GM21737 (cell line): ENCODE measurements around the gene LAMC3.
"Not testable (repeated sequence)": the region's sequence is repeated elsewhere in the genome, so short reads cannot be mapped to it uniquely, and the experiment has no call there.

Experiments used
- ATAC-seq: cut with Tn5 transposase; IDR thresholded peaks from one replicate; pipeline ENCODE4 v1.9.1; 2021; ENCODE audit warnings: mild to moderate bottlenecking, moderate library complexity; ENCODE audit not compliant: unreplicated experiment

Gene LAMC3

DNA sequence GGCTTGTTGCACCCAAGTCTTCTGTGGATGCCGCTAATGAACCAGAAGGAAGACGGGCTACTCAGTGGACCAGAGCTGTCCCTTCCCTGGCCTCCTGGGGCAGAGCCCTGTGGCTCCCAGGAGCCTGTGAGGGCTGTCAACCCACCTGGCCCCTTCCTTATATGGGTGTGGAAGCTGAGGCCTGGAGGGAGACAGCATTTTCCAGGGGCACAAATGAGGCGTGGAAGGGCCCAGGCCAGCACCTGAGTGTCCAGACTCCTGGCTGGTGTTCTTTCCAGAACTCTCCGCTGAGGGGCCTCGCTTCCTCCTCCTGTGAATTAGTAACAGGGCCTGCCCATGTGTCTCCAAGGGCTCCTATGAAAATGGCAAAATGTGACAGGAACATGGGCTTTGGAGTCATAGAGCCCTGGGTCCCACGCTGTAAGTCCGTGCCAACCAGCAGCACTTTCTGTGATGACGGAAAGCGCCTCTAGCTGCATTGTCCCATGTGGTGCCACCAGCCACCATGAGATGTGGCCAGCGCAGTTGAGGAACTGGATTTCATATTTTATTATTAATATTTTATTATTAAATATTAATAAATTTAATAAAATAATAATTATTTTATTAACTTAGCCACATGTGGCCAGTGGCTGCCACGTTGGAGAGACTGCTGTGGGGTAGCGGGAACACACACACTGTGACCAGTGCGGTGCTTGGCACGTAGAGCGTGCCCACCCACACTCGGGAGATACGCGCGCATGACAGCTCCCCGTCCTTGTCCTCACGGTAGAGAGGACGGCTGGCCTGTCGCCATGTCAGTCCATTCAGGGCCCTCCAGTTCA is 18.3 kb downstream of the LAMC3 start:
- ATAC-seq = no peak

DNA sequence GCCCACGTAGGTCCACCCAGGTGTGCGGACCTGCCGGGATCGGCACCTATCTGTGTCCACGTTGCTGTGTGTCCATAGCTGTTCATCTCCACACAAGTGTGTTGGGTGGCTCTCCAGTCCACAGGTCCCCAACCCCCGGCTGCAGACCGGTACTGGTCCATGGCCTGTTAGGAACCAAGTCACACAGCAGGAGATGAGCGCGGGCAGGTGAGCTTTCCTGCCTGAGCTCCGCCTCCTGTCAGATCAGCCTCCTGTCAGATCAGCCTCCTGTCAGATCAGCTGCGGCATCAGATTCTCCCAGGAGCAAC is 18.9 kb downstream of the LAMC3 start:
- no peak for ATAC-seq

DNA sequence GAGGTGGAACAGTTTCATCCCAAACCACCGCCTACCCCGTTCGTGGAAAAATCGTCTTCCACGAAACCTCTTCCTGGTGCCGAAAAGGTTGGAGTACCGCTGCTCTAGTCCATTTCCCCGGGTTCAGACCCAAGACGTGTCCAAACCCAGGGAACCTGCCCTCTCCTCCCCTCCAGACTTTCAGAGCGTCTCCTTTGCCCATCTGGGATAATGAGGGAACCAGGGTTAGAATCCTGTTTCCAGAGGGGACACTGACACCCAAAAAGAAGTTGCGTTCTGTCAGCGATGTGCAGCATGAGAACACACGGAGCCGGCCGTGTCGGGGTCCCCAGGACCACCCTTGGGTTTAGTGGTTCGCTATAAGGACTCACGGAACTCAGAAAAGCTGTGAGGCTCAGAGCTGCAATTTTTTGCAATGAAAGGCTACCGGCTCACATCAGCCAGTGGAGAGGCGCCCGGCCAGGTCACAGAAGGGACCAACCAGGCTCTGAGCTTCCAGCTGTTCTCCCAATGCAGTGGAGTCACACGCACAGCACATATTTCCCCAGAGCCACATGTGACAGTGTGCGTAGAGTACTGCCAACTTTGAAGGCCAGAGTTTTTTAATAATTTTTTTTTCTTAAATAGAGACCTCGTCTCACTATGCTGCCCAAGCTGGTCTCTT is 19.4 kb downstream of the LAMC3 start:
- no peak for ATAC-seq

DNA sequence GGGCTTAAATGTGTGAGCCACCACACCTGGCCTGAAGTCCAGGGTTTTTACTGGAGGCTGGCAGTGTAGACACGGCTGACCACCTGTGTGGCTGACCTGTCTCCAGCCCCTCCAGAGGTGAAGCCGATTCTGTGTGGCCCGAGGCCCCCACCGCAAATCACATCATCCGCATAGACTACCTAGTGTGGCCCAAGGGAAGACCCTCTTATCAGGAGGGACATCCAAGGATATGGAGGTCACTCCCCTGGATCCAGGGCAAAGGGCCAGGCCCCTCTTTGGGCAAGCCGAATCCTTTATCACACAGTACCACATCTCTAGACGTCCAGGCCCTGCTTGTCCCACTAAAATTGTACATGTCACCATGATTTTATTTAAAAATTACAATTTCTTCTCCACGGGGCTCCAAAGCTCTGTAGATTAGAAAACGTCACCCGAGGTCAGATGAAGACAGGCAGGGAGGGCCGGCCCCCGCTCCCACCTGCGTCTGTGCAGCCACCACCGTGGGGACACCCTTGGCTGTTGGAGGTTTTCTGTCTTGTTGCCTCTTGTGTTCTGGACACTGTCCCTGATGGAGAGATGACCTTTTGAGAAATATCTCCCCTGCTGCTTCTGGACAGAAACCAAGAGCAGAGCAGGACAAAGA is 20.1 kb downstream of the LAMC3 start:
- no peak for ATAC-seq

DNA sequence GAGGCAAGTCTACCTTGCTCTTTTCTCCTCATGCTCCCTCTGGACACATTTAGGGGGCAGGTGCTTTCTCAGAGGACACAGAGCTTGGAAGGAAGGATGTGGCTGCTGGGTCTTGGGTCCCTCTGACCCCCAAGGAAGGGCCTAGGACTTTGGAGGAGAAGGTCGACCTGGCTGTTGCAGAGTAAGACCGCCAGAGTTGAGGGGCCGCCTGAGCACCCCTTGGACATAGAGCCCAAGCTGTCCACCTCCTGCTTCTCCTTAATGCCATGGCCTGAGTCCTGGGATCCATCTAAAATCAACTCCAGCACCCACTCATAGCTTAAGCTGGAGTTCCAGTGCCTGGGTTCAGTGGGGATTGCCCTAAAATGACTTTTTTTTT is 20.6 kb downstream of the LAMC3 start:
- no peak for ATAC-seq

DNA sequence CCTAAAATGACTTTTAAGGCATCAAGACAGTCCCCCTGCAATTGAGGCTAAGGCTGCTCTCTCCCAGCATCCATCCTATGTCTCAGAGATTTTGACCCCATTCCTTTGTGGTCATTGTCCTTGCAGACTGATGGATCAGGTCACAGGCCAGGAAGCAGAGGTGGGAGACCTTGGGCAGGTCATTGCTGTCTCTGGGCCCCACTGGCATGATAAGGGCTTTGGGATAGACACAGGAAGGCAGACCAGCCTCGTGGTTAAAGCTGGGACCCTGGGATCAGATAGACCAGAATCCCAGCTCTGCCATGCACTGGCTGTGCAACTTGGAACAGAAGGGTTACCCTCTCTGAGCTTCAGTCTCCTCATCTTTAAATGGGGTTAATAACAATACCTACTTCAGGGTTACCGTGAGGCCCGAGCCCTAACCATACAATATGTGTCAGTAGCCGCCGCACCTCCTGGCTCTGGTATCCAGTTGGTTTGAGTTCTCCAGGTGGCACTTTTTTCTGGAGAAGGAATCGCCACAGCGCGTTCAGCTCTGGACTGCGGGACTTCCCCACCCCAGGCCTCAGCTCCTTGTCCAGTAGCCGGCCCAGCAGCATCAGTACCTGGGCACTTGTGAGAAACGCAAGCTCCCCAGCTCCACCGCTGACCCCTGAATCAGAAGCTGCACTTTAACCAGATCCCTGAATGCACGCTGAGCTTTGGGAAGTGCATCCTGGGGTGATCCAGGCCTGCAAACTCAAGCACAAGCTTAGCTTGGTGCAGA is 21.4 kb downstream of the LAMC3 start:
- no peak for ATAC-seq

DNA sequence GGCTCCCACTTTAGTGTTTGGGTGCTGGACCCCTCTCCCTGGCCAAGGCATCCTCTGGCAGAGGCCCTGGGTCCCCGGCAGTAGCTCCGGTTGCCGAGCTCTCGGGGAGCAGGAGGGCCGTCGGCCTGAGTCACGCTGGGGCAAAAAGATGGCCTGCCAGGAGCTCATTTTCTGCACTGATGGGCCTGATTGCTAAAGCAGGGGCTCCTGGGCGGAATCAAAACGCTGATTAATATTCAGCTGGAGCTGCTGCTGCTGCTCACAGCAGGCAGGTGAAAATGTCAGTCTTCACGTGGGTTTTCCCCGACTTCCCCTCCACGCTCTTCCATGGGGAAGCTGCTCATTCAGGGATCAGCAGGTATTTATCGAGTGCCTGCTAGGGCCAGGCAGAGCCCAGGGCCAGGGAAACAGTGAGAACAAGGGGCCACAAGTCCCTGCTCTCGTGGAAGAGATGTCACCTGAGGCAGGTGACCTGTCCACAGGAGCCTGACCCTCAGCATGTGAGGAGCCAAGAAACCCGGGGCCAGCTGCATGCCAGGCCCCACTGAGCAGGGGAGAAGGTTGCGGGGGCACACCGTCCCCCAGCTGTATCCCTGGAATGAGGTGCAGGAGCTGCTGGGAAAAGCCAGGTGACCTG is 22.1 kb downstream of the LAMC3 start:
- no peak for ATAC-seq

DNA sequence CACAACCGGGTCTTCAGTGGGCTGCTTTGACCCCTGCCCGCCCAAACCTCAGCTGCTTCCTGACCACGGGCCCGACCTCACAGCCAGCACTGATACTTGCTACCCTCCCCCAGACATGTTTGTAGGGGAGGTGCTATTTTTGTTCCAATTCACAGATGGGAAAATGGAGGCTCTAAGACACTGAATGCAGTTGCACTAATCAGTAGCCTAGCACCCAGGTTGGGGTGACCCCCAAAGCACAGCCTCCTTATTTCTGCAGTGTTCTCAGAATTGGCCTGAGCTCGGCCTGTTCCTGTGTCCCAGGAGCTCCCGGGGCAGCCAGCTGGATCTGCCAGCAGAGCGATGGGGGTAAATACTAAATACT is 22.6 kb downstream of the LAMC3 start:
- no peak for ATAC-seq

DNA sequence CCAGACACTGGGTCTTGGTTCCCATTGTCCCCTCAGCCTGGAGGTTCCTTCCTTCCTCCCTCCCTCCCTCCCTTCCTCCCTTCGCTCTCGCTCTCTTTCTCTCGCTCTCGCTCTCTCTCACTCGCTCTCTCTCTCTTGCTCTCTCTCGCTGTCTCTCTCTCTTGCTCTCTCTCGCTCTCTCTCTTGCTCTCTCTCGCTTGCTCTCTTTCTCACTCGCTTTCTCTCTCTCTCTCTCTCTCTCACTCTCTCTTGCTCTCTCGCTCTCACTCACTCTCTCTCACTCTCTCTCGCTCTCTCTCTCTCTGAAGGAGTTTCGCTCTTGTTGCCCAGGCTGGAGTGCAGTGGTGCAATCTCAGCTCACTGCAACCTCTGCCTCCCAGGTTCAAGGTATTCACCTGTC is 23.4 kb downstream of the LAMC3 start:
- ATAC-seq = no peak

DNA sequence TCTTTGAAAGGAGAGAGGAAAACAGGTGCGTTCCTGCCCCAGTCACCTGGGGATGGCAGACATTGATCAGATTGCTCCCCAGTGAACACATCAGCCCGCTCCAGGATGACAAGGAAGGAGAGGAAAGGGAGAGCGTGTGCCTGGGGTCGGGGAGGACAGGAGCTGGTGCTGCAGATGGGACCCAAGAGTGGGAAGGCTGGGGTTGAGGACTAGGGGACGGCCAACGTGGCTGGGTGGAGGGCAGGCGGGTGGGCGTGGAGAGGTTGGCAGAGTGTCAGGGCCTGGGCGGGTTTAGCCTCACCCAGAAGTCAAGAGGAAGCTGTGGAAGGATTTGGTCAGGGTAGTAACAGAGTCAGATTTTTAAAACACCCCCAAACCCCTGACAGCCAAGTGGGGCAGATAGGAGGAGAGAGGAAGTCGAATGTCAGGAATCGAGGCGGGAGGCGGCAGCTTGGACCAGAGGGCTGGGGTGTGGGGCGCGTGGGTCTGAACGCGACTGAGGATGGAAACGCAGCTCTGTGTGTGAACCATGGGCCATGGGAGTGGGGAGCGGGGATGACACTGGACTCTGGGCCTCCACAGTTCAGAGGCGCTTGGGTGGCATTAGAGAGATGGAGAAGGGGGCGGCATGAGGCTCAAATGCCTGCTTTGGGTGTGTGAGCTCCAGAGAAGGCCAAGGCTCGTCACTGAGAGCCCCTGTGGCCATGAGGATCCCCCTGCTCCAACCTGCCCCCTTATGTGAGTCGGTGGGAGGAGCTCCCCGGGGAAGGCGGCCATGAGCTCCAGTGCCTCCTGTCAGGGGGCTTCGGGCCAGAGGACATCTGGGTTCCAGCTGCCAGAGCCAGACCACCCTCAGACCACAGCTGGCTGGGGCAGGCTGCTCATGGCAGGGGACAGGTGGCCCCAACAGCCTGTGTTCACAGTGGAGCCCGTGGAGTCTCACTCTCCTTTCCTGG is 24.6 kb downstream of the LAMC3 start:
- no peak for ATAC-seq

DNA sequence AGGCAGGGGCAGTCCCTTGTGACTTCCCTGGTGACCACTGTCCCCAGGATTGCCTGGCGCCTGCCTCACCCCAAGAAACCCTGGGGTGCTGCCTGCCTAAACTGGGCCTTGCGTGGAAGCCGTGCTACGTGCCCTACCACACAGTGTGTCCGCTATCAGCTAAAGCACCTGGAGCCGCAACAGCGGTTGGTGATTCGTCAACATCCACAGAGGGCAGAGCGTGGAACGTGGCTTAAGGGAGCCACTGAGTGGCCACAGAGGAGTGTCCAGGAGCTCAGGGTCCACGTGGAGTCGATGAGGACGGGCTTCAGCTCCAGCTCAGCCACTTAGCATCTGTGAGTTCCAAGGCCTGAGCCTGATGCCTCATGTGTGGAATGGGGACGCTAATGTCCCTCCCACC is 25.3 kb downstream of the LAMC3 start:
- ATAC-seq = no peak

DNA sequence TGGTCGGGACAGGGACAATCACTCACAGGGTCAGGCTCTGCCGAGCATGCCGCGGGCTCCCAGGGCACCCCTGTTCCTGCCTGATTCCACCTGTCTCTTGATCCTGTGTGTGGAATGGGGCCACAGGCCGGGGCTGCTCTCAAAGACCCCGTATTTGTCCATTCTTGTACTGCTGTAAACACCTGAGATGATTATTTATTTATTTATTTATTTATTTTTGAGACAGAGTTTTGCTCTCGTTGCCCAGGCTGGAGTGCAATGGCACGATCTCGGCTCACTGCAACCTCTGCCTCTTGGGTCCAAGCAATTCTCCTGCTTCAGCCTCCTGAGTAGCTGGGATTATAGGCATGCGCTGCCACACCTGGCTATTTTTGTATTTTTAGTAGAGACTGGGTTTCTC is 25.8 kb downstream of the LAMC3 start:
- ATAC-seq = not testable (repeated sequence)

DNA sequence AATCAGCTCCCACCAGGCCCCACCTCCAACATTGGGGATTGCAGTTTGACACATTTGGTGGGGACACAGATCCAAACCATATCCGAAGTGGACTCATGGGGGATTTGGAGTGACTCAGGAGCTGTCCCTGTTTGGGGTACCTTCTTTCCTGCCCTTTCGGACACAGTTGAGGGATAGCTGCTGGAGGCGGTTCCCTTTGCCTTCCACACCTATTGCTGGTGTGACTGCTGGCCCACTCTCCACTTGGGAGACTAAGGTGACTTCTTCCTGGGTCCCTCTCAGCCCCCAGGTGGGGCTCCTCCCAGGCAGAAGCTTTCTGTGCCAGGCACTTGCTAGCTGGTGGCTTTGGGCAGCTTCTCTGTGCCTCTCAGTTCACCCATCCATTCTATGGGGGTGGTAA is 26.6 kb downstream of the LAMC3 start:
- ATAC-seq = no peak

DNA sequence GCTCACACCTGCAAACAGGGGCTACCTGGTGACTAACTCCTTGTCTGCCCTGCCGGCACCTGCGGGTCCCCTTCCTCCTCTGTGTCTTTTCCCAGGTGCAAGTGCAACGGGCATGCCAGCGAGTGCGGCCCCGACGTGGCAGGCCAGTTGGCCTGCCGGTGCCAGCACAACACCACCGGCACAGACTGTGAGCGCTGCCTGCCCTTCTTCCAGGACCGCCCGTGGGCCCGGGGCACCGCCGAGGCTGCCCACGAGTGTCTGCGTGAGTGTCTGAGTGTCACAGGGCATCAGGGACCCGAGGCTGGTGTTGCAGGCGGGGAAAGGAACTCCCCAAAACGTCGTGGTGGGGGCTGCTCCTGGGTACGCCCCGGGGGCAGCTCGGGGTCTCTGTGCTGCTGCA is 27.1 kb downstream of the LAMC3 start:
- ATAC-seq = no peak

DNA sequence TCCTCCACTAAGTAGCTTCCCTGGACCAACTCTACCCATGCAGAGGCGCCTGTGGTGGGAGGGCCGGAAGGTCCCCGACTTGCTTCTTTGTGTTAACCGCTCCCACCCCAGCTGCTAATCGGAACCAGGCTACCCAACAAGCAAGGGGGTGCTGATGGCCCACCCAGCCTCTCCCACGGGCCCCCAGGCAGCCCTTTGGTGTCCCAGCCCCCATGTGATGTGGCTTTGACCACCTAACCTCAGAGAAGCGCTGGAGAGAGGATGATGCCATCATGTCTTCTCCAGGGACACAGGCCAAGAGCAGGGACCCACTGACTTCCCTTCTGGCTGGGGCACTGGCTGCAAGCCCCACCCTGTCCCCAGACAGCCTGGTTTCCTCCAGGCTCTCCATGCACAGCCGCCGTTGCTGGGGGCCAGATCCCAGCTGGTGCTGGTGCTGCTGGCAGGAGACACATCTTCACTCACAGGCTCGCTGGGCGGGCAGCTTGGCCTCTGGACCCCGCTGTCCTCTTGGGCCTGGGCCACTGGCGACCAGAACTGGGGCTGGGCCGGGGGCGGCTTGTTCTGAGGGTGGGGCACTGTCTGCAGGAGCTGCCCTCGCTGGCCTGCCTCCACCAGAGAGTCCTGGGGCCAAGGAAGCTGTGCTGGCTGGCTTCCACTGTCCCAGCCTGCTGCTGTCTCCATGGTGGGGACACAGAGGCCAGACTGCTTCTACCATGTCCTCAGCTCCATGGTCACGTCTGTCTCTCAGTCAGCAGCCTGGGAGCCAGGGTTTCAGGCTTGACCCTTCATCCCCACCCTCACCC is 27.8 kb downstream of the LAMC3 start:
- ATAC-seq = no peak

DNA sequence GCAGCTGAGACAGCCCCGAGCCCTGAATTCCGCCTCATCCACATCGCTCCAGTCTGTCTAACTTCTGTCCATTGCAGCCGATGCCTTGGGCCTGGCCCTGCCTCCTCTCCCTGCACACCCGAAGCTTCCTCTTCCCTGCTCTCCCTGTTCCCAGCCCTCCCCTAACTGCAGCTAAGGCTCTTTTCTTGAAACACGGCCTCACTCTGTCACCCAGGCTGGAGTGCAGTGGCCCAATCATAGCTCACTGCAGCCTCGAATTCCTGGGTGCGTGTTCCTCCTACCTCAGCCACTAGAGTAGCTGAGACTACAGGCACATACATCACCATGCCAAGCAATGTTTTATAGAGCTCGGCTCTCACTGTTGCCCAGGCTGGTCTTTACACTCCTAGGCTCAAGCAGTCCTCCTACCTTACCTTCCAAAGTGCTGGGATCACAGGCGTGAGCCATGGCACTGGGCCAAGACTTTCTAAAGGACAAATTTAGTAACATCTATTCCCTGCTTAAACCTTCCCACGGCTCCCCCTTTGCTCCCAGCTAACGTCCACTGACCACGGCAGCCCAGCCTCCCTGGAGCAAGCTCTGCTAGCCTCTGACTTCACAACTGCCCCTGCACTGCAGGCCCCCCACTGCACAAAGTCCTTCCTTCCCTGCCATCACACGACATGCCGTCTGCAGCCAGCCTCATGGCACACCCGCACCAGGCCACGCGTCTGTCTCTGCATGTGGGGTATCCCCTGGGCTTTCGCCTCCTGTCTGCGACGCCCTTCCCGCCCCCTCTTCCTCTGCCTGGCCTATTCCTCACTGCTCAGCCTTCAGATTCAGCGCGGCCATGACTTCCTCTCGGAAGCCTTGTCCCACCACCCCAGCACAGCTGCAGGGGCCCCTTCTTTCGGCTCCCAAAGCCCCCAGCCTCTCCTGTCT is 28.6 kb downstream of the LAMC3 start:
- no peak for ATAC-seq

DNA sequence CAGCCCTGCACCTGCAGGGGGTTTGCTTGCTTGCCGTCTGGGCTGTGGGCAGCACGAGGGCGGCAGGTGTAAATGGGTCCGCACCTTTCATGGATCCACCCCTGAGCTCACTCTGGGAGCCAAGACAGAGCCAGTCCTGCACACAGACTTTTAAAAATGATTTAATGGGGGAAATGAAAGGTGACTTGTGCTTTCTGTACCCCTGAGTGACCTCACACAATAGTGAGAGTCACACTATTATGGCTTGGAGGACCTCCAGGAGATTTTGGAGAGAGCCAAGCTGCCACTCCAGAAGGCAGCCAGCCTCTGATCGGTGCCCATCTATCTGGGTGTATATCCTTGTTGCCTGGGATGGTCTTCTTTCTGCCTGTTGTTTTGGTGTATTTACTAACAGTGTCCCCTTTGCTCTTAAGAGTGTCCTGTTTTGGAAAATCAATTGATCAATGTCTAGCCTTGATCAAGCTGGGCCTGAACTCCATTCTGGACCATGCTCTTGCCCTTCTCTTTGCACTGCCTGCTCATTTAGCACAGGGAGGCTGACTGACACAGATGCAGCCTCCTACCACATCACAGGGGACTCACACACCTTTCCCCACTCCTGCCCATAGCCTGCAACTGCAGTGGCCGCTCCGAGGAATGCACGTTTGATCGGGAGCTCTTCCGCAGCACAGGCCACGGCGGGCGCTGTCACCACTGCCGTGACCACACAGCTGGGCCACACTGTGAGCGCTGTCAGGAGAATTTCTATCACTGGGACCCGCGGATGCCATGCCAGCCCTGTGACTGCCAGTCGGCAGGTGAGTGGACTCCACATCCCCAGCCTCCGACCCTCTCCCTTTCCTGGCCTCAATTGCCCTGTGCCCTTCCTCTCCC is 29.5 kb downstream of the LAMC3 start:
- ATAC-seq = no peak
